Body of pancreas (tissue), 4 donors: ENCODE measurements around the gene ADGRV1. TPM values are rescaled to one million over a fixed set of nuclear protein-coding genes. Genes with fewer than 3 reads are reported as not detected.
"Not testable (repeated sequence)": the region's sequence is repeated elsewhere in the genome, so short reads cannot be mapped to it uniquely, and the experiment has no call there.

Source experiments
- ATAC-seq: fragments of 150-250 bp; one replicate; pipeline ENCODE4 v1.9.1; 2016
- DNase-seq, 4 donors: peaks; one replicate each; pipeline ENCODE4 v3.0.0-alpha.2; 2019
- H3K27ac ChIP-seq, 4 donors: fragments of 200-600 bp; sonication (generic); 1 replicate in 3 of 4; 2 replicates in 1 of 4; pipeline versions ENCODE4 v1.5.1 to v1.6.1; 2016 to 2019; ENCODE audit warnings: mild to moderate bottlenecking in 1 of 4, mixed read lengths in 1 of 4, moderate library complexity in 1 of 4
- H3K27me3 ChIP-seq, 2 donors: fragments of 200-600 bp; sonication (generic); one replicate each; pipeline ENCODE4 v1.6.0; 2016; ENCODE audit warnings: mild to moderate bottlenecking in 1 of 2
- H3K36me3 ChIP-seq, 2 donors: fragments of 200-600 bp; sonication (generic); replicated peaks in 1 of 2; 2 replicates each; pipeline ENCODE4 v1.5.1; 2016; ENCODE audit warnings: low read depth in 2 of 2; ENCODE audit not compliant: insufficient read depth in 1 of 2
- H3K4me1 ChIP-seq: fragments of 200-600 bp; sonication (generic); one replicate; pipeline ENCODE4 v1.6.0; 2016
- H3K4me3 ChIP-seq, 2 donors: fragments of 200-600 bp; sonication (generic); 1 replicate in 1 of 2; 2 replicates in 1 of 2; pipeline ENCODE4 v1.5.1; 2016 to 2019
- H3K9me3 ChIP-seq, 3 donors: fragments of 200-600 bp; sonication (generic); 1 replicate in 2 of 3; 2 replicates in 1 of 3; pipeline ENCODE4 v1.5.1; 2016
- CTCF ChIP-seq, 7 experiments: fragments of 450-650 bp in 4 of 7; fragments of 200-600 bp in 3 of 7; sonication (generic) in 3 of 7; IDR thresholded peaks; one replicate each; pipeline ENCODE4 v1.5.1; 2016 to 2019; ENCODE audit warnings: antibody characterized with exemption in 7 of 7
- POLR2A ChIP-seq, 3 donors: fragments of 450-650 bp; IDR thresholded peaks; one replicate each; pipeline ENCODE4 v1.6.1; 2016; ENCODE audit warnings: antibody characterized with exemption in 3 of 3, mild to moderate bottlenecking in 2 of 3
- WGBS, 2 donors: methylation state at CpG; one replicate each; pipeline ENCODE4 v1.1.5; 2017; 5-methylcytosine and 5-hydroxymethylcytosine counted together
- intact Hi-C: fragments of 100-400 bp; cut with DNase I; formaldehyde crosslinking; loops from one replicate; pipeline ENCODE4 v1.15.1; 2023
- total RNA-seq, 2 donors: library from RNA; depleted of rRNA; stranded (reverse); fragments of >200 nt; gene quantifications; one replicate each; pipeline ENCODE4 v1.1.0, GENCODE V29; 2016

The ADGRV1 gene
- total RNA-seq, 2 donors from 2014 or later: 19.2 to 21.4 TPM

DNA sequence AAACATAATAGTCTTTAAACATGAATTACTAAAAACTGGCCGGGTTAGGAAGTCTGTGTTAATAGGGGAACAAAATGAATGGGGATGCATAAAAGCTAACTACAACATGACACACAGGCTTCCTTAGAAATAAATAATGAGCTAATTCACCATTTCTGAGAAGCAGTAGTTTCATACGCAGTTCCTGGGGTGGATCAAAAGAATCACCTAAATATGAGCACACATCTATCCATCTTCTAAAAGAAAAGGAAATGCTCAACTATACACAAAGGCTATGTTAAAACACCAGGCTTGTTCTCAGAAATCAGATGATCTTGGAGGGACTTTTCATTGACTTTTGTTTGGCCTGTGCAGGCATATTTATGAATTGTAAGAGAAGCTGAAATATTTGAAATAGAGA lies 451.5 kb downstream of the ADGRV1 start:
- no peak for TF ChIP-seq POLR2A (IDR thresholded peaks at IDR 0.05)
- no peak for TF ChIP-seq CTCF (IDR thresholded peaks at IDR 0.05)
- no peak for ATAC-seq
- no peak overlapping the region for H3K4me3 ChIP-seq
- 49 to 79% methylated on average over 2 of the region's 2 CpGs for WGBS, 2 donors
- intact Hi-C loops: no loop called here
- no peak overlapping the region for H3K27ac ChIP-seq
- H3K27me3 ChIP-seq: no peaks in the 10 kb centered on the region
- H3K4me1 ChIP-seq: peaks cover 7% of the 10 kb centered on the region
- no peaks in the 10 kb centered on the region for H3K9me3 ChIP-seq
- no peak for DNase-seq
- no peaks in the 10 kb centered on the region for H3K36me3 ChIP-seq

DNA sequence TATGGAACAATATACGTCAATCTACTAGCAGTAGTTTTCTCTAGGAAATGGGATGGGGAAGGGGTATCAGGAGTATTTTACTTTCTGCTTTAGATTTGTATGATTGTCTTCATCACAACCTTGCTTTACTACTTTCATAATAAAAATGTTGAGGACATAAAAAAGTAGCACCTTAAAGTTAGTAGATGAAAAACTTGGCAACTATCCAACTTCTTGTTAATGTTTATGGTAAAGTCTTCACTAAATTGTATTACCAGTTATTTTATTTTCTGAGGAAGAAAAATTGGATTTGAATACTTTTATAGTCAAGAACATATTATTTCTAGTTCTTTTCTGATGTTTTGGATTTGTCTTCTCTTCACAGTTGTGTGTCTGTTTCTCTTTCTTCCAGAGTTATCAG lies 452.4 kb downstream of the ADGRV1 start:
- ATAC-seq (no peak), DNase-seq (no peak)
- no peak overlapping the region for H3K27ac ChIP-seq
- 86 to 97% methylated on average over 1 of the region's 1 CpG for WGBS, 2 donors
- H3K27me3 ChIP-seq: no peaks in the 10 kb centered on the region
- no peak for TF ChIP-seq CTCF (IDR thresholded peaks at IDR 0.05)
- TF ChIP-seq POLR2A (IDR thresholded peaks at IDR 0.05): no peak
- intact Hi-C loops: no loop called here
- no peaks in the 10 kb centered on the region for H3K36me3 ChIP-seq
- H3K4me3 ChIP-seq: no peak overlapping the region
- H3K9me3 ChIP-seq: no peaks in the 10 kb centered on the region
- peaks cover 7% of the 10 kb centered on the region for H3K4me1 ChIP-seq

DNA sequence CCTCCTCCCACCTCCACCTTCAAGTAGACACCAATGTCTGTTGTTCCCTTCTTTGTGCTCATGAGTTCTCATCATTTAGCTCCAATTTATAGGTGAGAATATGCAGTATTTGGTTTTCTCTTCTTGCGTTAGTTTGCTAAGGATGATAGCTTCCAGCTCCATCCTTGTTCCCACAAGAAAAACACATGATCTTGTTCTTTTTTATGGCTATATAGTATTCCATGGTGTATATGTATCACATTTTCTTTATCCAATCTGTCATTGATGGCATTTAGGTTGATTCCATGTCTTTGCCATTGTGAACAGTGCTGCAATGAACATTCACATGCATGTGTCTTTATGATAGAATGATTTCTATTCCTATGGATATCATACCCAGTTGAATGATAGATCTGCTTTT lies 454.3 kb downstream of the ADGRV1 start:
- intact Hi-C loops, H3K36me3 ChIP-seq, H3K27me3 ChIP-seq, ATAC-seq, H3K4me3 ChIP-seq, H3K9me3 ChIP-seq, DNase-seq, H3K27ac ChIP-seq, H3K4me1 ChIP-seq: not testable (repeated sequence)
- WGBS, 2 donors: 95% methylated on average over 1 of the region's 1 CpG

DNA sequence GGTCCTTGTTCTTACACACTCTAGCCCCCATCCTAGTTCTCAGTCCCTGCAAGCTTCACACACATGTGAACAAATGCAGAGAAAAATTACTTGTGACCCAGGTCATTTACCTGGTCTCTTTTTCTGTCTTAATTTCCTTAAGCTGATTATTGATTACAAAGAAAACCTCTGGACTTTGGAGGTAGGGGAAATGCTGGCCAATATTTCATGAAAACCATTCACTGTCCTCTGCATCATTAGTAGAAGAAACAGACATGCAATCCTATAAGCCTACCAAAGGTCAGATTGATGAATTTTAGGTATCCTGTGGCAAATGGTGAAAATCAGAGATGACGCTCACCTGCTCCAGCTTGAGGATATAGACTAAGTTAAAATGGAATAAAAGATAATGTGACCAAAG lies 457.7 kb downstream of the ADGRV1 start:
- no peaks in the 10 kb centered on the region for H3K27me3 ChIP-seq
- no peaks in the 10 kb centered on the region for H3K9me3 ChIP-seq
- no peak for DNase-seq
- no peaks in the 10 kb centered on the region for H3K36me3 ChIP-seq
- H3K4me1 ChIP-seq: no peaks in the 10 kb centered on the region
- no peak overlapping the region for H3K4me3 ChIP-seq
- intact Hi-C loops: no loop called here
- 98 to 100% methylated on average over 1 of the region's 1 CpG for WGBS, 2 donors
- no peak for TF ChIP-seq CTCF (IDR thresholded peaks at IDR 0.05)
- TF ChIP-seq POLR2A (IDR thresholded peaks at IDR 0.05): no peak
- H3K27ac ChIP-seq: no peak overlapping the region
- ATAC-seq: no peak

- WGBS, 2 donors: 62 to 70% methylated on average over 4 of the region's 4 CpGs
- Histone ChIP-seq H3K4me3 (no peak overlapping the region), H3K9me3 (no peaks in the 10 kb centered on the region), H3K27ac (no peak overlapping the region), H3K4me1 (no peaks in the 10 kb centered on the region), H3K36me3 (no peaks in the 10 kb centered on the region), H3K27me3 (no peaks in the 10 kb centered on the region)
- intact Hi-C loops: no loop called here
- DNase-seq (no peak), ATAC-seq (no peak)
- TF ChIP-seq POLR2A (IDR thresholded peaks at IDR 0.05) (no peak), CTCF (IDR thresholded peaks at IDR 0.05) (no peak)
Observed at GRCh38 chr5:91016954-91017700, 458.5 kb downstream of the ADGRV1 start.
